Left ventricle myocardium inferior (tissue), 1 donor: Measurements from ENCODE around the gene CSMD2. TPM values are rescaled to one million over a fixed set of nuclear protein-coding genes. Genes with fewer than 3 reads are reported as not detected.

ENCODE experiments used
- DNase-seq: peaks from one replicate; pipeline ENCODE4 v3.0.0-alpha.2; 2020
- H3K27ac ChIP-seq: fragments of 200-600 bp; replicated peaks from 2 replicates; pipeline ENCODE4 v1.8.0; 2021
- H3K27me3 ChIP-seq: fragments of 200-600 bp; 2 replicates; pipeline ENCODE4 v1.8.0; 2021; ENCODE audit warnings: low read depth
- H3K36me3 ChIP-seq: fragments of 200-600 bp; 2 replicates; pipeline ENCODE4 v1.8.0; 2021
- H3K4me1 ChIP-seq: fragments of 200-600 bp; 2 replicates; pipeline ENCODE4 v1.8.0; 2021
- H3K4me3 ChIP-seq: fragments of 200-600 bp; 2 replicates; pipeline ENCODE4 v1.8.0; 2021; ENCODE audit warnings: mild to moderate bottlenecking, moderate library complexity
- H3K9me3 ChIP-seq: fragments of 200-600 bp; replicated peaks from 2 replicates; pipeline ENCODE4 v1.8.0; 2021
- intact Hi-C: fragments of 100-400 bp; cut with micrococcal nuclease; formaldehyde crosslinking; loops from one replicate; pipeline ENCODE4 v1.11.0; 2022
- total RNA-seq: library from RNA; stranded (reverse); fragmentation: NEBNext Ultra II Directional; extraction: Animal tissue kit (Norgen Biotek cat#: 25700); gene quantifications from one replicate; pipeline ENCODE4 v1.2.1, GENCODE V29; 2021
- TF ChIP-seq, protein P1 (sequence below): fragments of 200-600 bp; IDR thresholded peaks from 2 replicates; pipeline ENCODE4 v1.8.0; 2021; ENCODE audit warnings: antibody characterized with exemption, mild to moderate bottlenecking, borderline replicate concordance
- donor health status: DM: no; HTN: yes; CAD: no; lungs with severe emphysema.

Gene CSMD2
- total RNA-seq, 1 donor from 2014 or later: 0.14 TPM

DNA sequence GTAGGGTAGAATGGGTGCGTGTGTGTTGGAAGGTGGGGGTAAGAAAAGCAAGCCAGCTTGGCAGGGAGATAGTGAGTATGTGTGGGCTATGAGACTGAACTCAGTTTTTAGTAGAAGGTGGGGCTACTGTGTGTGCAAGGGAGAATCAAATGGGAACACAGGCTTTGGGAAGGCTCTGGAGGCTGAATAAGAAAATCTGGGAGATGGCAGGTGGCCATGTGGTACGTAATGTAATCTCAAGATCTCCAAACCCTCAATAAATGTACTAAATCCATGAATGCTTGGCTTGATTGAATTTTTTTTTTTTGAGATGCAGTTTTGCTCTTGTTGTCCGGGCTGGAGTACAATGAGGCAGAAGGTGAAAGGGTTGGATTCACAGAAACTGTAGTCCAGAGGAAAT lies 696.1 kb downstream of the CSMD2 start:
- TF ChIP-seq, protein P1, sequence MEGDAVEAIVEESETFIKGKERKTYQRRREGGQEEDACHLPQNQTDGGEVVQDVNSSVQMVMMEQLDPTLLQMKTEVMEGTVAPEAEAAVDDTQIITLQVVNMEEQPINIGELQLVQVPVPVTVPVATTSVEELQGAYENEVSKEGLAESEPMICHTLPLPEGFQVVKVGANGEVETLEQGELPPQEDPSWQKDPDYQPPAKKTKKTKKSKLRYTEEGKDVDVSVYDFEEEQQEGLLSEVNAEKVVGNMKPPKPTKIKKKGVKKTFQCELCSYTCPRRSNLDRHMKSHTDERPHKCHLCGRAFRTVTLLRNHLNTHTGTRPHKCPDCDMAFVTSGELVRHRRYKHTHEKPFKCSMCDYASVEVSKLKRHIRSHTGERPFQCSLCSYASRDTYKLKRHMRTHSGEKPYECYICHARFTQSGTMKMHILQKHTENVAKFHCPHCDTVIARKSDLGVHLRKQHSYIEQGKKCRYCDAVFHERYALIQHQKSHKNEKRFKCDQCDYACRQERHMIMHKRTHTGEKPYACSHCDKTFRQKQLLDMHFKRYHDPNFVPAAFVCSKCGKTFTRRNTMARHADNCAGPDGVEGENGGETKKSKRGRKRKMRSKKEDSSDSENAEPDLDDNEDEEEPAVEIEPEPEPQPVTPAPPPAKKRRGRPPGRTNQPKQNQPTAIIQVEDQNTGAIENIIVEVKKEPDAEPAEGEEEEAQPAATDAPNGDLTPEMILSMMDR: no peak
- H3K4me1 ChIP-seq: peaks cover 48% of the 10 kb centered on the region

DNA sequence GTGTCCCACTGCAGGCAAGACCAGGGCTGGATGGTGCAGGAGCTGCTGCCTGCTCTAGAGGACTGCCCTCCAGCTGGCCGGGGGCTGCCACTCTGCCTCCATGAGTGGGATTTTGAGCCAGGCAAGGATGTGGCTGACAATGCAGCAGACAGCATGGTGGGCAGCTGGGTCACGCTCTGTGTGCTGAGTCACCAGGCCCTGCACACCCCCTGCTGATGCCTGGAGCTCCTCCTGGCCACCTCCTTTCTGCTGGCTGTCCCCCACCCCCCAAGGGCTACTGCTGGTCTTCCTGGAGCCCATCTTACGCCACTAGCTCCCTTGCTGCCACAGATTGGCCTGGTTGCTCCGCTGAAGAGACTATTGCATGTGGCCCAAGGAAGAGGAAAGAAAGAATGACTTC lies 696.5 kb downstream of the CSMD2 start:
- DNase-seq: no peak
- no peaks in the 10 kb centered on the region for H3K36me3 ChIP-seq
- H3K4me1 ChIP-seq: peaks cover 43% of the 10 kb centered on the region
- no peaks in the 10 kb centered on the region for H3K27me3 ChIP-seq
- intact Hi-C loops: loop anchor here (10.0 kb wide), 1 partner anchor 174 kb away; no protein-coding TSS in a partner anchor
- no peak overlapping the region for H3K27ac ChIP-seq
- H3K4me3 ChIP-seq: no peak overlapping the region
- TF ChIP-seq, protein P1: no peak
- H3K9me3 ChIP-seq: no peaks in the 10 kb centered on the region

More for the DNA sequence above, 696.1 kb downstream of the CSMD2 start:
- no peak overlapping the region for H3K4me3 ChIP-seq
- H3K27ac ChIP-seq: no peak overlapping the region
- no peaks in the 10 kb centered on the region for H3K27me3 ChIP-seq
- DNase-seq: no peak
- no peaks in the 10 kb centered on the region for H3K36me3 ChIP-seq
- H3K9me3 ChIP-seq: no peaks in the 10 kb centered on the region
- intact Hi-C loops: loop anchor here (10.0 kb wide), 1 partner anchor 174 kb away; no protein-coding TSS in a partner anchor

DNA sequence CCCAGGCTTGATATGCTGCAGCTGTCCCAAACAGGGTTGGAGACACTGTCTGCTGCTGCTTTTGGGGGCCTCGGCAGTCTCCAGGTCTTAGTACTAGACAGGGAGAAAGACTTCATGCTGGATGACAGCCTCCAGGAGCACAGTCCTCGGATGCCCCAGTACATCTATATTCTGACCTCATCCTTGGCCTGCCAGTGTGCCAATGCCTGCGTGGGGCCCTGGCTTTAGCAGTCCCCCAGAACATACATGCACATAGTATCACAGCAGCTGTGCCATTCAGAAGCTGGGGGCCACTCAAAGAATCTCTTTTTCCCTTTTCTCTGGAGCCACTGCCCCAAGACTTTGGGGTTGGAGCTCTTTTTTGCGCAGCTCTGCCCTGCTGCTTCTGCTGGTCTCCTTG lies 697.0 kb downstream of the CSMD2 start:
- H3K36me3 ChIP-seq: no peaks in the 10 kb centered on the region
- H3K4me3 ChIP-seq: no peak overlapping the region
- no peaks in the 10 kb centered on the region for H3K9me3 ChIP-seq
- H3K4me1 ChIP-seq: peaks cover 38% of the 10 kb centered on the region
- no peak overlapping the region for H3K27ac ChIP-seq
- no peak for DNase-seq
- H3K27me3 ChIP-seq: no peaks in the 10 kb centered on the region
- intact Hi-C loops: loop anchor here (10.0 kb wide), 1 partner anchor 173 kb away; no protein-coding TSS in a partner anchor
- TF ChIP-seq, protein P1: no peak

DNA sequence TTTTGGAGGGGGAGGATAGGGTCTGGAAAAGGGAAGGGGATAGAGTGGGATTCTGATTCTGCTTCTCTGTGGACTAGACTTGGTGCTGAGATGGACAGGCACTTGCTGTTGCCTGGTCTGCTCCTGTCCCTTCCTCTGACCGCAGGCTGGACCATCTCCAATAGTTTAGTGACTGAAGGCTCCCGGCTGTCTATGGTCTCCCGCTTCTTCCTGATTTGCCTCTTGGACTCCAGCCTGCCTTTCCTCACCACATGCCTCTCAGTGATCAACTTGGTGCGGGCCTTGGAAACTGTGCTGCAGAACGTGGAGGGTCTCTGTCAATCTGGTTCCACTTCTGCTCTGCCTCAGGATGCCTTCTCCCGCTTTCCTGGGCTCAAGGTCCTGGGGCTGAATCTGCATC lies 698.9 kb downstream of the CSMD2 start:
- no peaks in the 10 kb centered on the region for H3K27me3 ChIP-seq
- H3K4me3 ChIP-seq: no peak overlapping the region
- H3K36me3 ChIP-seq: no peaks in the 10 kb centered on the region
- no peaks in the 10 kb centered on the region for H3K9me3 ChIP-seq
- DNase-seq: no peak
- TF ChIP-seq, protein P1: no peak
- peaks cover 37% of the 10 kb centered on the region for H3K4me1 ChIP-seq
- H3K27ac ChIP-seq: peak overlapping the region; percentile 4
- intact Hi-C loops: loop anchor here (10.0 kb wide), 1 partner anchor 171 kb away; no protein-coding TSS in a partner anchor

DNA sequence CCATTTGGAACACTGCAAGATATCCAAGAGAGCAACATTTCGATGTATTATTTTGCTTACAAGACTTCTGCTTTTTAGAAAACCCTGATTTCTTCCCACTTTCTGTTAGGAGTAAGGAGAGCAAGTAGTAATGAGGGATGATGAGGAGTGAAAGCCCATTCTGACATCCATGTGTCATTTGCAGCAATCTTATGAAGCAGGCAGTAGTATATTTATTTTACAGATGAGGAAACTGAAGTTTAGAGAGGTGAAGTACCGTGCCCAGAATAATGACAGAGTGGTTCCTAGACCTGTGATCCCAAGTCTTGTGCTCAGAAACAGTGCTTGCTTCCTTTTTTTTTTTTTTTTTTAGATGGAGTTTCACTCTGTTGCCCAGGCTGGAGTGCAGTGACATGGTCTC lies 699.7 kb downstream of the CSMD2 start:
- no peaks in the 10 kb centered on the region for H3K9me3 ChIP-seq
- TF ChIP-seq, protein P1: no peak
- no peaks in the 10 kb centered on the region for H3K27me3 ChIP-seq
- DNase-seq: no peak
- no peak overlapping the region for H3K4me3 ChIP-seq
- H3K36me3 ChIP-seq: no peaks in the 10 kb centered on the region
- H3K4me1 ChIP-seq: peaks cover 37% of the 10 kb centered on the region
- H3K27ac ChIP-seq: no peak overlapping the region
- intact Hi-C loops: loop anchor here (10.0 kb wide), 1 partner anchor 171 kb away; no protein-coding TSS in a partner anchor

DNA sequence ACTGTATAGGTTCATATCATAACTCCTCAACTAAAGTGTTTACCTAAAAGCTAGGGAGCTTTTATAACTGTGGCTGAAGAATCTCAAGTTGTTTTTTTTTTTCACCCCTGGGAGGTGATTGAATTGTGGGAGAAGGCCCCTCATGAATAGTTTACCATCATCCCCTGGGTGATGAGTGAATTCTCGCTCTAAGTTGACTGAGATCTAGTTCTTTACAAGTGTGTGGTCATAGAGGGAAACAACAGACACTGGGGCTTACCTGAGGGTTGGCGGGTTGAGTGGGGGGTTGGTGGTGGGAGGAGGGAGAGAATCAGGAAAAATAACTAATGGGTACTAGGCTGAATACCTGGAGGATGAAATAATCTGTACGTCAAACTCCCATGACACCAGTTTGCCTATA lies 700.5 kb downstream of the CSMD2 start:
- TF ChIP-seq, protein P1: no peak
- no peak overlapping the region for H3K27ac ChIP-seq
- no peaks in the 10 kb centered on the region for H3K27me3 ChIP-seq
- no peak overlapping the region for H3K4me3 ChIP-seq
- intact Hi-C loops: loop anchor here (10.0 kb wide), 1 partner anchor 170 kb away; no protein-coding TSS in a partner anchor
- DNase-seq: no peak
- H3K4me1 ChIP-seq: peaks cover 39% of the 10 kb centered on the region
- H3K36me3 ChIP-seq: no peaks in the 10 kb centered on the region
- H3K9me3 ChIP-seq: no peaks in the 10 kb centered on the region
